ENCODE measurements around the gene PMPCA.

PMPCA gene

DNA sequence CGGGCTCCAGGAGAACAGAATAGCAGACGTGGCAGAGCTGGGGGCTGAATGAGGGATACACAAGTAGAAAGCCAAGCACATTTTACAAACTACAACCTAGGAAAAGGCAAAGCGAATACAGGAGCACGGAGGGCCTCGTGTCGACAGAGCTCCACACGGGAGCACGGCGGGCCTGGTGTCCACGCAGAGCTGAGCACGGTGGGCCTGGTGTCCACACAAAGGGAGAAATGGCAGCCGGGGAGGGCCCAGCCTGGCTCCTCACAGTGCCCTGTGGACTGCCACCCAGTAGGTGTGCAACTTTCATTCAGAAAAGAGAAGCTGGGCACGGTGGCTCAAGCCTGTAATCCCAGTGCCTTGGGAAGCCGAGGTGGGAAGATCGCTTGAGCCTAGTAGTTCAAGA, 32.6 kb downstream of the PMPCA start:
- Histone ChIP-seq H3K27ac (no peak overlapping the region), H3K4me3 (no peak overlapping the region)
- TF ChIP-seq, protein P1, sequence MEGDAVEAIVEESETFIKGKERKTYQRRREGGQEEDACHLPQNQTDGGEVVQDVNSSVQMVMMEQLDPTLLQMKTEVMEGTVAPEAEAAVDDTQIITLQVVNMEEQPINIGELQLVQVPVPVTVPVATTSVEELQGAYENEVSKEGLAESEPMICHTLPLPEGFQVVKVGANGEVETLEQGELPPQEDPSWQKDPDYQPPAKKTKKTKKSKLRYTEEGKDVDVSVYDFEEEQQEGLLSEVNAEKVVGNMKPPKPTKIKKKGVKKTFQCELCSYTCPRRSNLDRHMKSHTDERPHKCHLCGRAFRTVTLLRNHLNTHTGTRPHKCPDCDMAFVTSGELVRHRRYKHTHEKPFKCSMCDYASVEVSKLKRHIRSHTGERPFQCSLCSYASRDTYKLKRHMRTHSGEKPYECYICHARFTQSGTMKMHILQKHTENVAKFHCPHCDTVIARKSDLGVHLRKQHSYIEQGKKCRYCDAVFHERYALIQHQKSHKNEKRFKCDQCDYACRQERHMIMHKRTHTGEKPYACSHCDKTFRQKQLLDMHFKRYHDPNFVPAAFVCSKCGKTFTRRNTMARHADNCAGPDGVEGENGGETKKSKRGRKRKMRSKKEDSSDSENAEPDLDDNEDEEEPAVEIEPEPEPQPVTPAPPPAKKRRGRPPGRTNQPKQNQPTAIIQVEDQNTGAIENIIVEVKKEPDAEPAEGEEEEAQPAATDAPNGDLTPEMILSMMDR (IDR thresholded peaks at IDR 0.05): no peak

DNA sequence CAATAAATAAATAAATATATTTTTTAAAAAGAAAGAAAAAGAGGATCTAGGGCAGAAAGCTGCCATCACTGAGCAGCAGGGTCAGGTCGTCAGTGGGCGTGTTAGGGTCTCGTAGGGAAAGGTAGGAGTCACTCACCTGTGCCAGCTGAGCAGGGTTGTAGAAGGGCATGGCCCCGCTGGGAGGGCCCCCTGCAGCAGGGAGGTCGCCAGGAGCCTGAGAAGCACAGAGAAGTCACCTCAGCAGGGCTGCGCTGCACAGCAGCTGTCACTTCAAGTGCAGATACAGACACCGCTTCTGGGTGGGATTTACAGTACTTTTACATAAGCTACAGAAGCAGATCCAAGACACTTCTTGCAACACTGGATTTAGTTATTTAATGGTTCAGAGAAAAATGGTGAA, 33.2 kb downstream of the PMPCA start:
- DNase-seq (ENCODE audit: low spot score): no peak
- Histone ChIP-seq H3K27ac (no peak overlapping the region), H3K4me3 (no peak overlapping the region)
- TF ChIP-seq, protein P1 (IDR thresholded peaks at IDR 0.05): no peak

More for the DNA sequence above, 32.6 kb downstream of the PMPCA start:
- DNase-seq (ENCODE audit: low spot score): no peak

DNA sequence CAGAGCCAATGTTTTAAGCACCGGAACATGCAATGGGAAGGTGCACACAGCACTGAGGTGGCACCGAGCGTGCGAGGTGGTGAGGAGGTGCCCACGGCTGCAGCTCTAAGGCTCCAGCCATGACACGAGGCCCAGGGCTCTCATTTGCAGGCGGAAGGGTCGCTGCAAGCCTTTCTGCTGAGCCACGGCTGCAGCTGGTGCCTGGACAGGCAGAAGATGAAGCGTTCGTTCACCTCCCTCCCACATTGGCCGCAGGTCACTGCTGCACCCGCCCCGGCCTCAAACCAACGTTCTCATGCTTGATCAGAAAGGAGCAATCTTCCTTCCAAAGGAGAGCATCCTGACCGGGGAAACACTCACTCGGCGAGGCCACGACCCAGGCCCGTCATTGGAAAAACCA, 33.6 kb downstream of the PMPCA start:
- Histone ChIP-seq H3K27ac (no peak overlapping the region), H3K4me3 (no peak overlapping the region)
- DNase-seq (ENCODE audit: low spot score): no peak
- TF ChIP-seq, protein P1 (IDR thresholded peaks at IDR 0.05): no peak

DNA sequence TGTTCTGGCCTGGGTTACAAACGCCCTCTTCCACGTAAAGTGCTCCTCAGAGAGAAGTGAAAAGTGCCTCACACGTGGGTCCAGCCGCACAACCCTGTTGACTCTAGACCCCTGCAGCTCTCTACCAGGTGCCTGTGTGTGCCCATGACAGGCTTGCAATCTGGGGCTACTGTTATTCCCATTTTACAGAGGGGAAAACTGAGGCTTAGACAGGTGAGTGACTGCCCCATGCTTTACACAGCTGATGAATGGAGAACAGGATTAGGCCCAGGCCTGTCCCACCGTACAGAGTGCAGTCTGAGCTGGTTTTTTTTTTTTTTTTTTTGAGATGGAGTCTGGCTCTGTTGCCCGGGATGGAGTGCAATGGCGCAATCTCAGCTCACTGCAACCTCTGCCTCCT, 35.3 kb downstream of the PMPCA start:
- DNase-seq (ENCODE audit: low spot score): no peak
- Histone ChIP-seq H3K4me3 (no peak overlapping the region), H3K27ac (no peak overlapping the region)
- TF ChIP-seq, protein P1 (IDR thresholded peaks at IDR 0.05): no peak

DNA sequence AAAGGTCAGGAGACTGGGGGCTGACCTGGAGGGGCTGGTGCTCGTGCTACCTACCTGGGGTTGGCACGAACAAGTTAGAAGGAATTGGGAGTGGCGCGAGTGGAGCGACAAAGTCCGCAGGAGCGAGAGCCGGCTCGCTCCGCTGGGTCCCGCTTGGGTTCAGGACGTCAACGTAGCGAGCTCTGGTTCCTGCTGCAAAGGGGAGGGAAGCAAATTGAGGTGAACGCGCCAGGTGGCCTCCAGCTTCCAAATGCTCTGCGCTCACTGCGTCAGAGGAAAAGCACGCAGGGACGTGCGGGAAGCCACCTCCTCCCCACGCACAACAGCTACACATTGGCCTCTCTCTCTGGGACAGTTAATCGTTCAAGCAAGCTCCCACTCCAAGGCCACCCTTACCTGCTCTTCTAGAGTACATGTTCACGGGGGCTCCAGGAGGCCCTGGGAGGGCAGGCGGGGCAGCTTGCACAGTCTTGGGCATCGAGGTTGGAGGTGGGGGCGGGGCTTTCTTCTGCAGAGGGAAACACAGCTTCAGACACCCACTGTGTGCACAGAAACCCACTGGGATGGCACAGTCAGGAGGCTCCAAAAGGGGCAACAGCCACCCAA, 36.8 kb downstream of the PMPCA start:
- DNase-seq (ENCODE audit: low spot score): no peak
- H3K27ac ChIP-seq: no peak overlapping the region
- TF ChIP-seq, protein P1 (IDR thresholded peaks at IDR 0.05): no peak
- no peak overlapping the region for H3K4me3 ChIP-seq

DNA sequence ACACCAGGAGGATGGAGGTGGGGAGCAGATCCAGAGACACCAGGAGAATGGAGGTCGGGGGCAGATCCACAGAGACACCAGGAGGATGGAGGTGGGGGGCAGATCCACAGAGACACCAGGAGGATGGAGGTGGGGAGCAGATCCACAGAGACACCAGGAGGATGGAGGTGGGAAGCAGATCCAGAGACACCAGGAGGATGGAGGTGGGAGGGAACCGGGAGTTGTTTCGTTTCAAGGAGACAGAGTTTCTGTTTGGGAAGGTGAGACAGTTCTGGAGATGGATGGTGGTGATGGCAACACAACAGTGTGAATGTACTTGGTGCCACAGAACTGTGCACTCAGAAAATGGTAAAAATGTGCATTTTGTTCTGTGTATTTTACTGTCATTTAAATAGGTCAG, 38.2 kb downstream of the PMPCA start:
- Histone ChIP-seq H3K4me3 (no peak overlapping the region), H3K27ac (no peak overlapping the region)
- no peak for DNase-seq (ENCODE audit: low spot score)
- TF ChIP-seq, protein P1 (IDR thresholded peaks at IDR 0.05): no peak

DNA sequence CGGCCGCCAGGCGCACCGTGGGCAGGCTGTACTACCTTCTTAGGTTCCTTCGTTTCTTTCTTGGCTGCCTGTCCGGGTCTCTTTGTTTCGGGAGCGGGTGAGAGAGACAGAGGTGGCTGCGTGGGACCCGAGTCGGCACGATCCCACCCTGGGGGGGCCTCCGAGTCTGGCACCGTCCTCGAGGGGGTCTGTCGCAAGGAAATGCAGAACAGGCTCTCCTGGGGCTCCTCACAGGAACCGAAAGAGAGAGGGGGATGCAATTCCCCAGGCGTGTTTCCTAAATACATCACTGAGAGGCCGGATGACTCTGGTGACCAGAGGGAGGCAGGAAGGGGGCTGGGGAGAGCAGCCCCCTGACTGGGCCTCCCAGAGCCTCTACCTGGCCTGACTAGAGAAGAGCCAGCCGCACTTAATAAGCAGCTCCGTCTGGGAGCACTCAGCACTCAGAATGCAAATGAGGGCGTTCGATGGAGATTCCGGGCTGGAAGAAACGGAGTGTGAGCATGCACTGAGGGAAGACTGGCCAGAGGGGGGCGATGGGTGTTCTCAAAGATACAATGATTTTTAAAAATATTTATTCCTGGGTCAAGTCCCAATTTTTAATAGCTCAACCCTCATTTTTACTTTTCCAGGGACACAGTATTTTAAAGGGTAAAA, 40.9 kb downstream of the PMPCA start:
- no peak overlapping the region for H3K4me3 ChIP-seq
- TF ChIP-seq, protein P1 (IDR thresholded peaks at IDR 0.05): no peak
- no peak for DNase-seq (ENCODE audit: low spot score)
- no peak overlapping the region for H3K27ac ChIP-seq
